NCI-H187 (cell line): ENCODE results near the gene ZNF865.

Source experiments
- DNase-seq, 2 experiments: peaks; one replicate each; lab custom pipeline; 2025; lab: John Stamatoyannopoulos, UW

Gene ZNF865

DNA sequence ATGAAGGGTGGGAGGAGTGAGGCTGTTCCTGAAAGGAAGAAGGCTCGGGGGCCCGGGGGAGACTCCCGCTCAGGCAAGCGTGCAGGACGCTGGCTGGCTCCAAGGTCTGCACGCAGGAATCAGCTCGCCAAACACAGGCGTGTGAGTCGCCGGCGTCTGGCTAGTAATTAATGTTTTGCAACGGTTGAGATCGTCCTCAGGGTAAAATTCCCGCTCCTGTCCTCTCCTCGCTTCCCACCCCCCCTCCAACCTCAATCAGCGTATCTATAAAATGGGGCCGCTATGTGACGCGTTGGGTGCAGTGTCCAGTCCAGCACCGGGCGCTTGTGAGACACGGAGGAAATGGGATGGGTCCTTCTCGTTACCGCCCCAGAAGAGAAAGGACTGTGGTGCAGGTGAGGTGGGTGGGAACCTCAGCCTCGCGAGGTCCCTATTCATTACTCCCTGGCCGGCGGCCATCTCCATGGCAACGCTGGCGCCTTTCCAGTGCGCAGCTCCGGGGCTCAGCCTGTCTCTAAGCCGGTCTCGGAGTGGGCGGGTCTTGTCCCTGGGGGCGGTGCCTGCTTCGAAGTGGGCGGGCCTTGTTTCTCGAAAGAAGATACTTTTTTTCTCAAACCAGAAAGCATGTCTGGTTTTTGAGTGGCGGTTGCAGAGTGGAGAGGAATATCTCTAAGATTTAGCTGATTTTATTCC, 18.3 kb upstream of the ZNF865 start:
- peak; percentile 98 to 99 for DNase-seq

DNA sequence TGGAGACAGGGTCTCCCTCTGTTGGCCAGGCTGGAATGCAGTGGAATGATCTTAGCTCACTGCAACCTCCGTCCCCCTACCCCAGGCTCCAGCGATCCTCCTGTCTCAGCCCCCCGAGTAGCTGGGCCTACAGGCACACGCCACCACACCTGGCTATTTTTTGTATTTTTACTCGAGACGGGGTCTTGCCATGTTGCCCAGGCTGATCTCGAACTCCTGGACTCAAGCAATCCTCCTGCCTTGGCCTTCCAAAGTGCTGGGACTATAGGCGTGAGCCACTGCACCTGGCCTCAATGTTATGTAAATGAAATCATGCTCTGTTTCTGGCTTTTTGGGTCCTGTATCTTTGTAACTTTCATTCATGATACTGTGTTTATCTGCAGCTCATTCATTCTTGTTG, 16.7 kb upstream of the ZNF865 start:
- no peak for DNase-seq

DNA sequence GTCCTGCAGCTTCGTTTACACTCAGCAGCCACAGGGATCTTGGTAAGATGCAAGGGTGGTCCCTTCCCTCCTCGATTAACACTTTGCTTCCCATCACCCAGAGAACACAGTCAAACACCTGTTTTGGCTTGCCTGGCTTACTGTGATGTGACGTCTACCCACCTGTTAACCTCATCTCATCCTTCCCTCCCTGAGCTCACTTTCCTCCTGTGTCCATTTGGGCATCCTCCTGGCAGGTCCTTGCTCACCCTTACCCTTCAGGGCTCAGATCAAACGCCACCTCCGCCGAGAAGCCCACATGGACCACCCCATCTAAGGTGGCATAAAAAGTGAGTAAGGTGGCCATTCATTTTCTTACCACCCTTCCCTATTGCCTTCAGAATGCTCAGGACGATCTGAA, 15.3 kb upstream of the ZNF865 start:
- no peak for DNase-seq

DNA sequence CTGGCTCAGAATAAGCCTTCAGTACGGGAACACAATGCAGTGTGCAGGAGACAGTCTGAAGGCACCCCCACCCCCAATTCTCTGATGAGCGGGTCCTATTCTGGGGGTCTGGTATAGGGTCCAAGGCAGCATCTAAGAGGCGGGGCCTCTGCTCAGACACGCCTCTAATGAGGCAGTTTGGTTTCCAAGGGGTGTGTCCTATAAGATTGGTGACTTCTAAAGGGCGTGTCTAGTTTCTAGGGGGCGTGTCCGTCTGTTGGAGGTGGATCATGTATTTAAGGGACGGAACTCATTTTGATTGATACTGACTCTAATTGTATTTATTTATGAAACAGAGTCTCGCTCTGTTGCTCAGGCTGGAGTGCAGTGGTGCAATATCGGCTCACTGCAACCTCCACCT, 14.8 kb upstream of the ZNF865 start:
- DNase-seq: no peak

DNA sequence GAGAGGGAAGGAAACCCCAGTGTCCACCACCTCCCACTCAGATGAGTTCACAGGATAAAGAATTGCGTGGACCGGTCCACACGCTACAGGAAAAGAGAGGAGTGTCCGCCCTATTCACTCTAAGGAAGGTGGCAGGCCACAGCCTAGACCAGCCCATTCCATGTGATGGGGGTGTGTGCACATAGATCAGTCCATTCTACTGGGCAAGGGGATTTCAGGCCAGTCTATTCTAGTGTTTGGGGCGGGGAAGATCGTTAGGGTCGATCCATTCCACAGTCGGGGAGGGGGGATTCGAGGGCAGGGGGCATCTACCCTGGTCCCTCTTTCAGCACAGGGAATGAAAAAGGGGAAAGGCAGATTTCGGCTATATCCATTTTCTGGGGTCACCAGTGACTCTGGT, 13.9 kb upstream of the ZNF865 start:
- DNase-seq: no peak

DNA sequence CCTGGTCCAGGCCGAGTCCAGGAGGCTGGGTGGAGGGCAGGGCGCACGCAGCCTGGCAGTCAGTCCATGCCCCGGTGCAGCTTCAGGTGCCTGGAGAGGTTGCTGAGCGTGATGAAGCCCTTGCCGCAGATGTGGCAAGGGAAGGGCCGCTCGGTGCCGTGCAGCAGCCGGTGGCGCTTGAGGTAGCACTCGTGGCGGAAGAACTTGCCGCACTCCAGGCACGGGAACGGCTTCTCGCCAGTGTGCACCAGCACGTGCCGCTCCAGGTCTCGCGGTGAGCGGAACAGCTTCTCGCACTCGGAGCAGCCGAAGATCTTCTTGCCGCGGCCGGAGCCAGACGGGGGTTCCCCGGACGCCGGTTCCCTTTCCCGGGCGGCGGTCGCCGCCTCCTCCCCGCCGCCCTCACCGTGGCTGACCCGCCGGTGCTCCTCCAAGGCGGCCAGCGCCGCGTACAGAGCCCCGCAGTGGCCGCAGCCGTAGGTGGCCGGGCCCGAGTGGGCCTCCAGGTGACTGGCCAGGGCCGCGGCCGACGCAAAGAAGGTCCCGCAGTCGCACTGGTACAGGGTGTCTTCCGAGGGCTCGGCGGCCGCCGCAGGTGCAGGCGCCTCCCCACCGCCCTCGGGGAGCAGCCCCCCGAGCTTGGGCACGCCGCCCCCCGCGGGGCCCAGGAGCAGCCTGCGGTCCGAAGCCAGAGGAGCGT, 12.9 kb upstream of the ZNF865 start:
- no peak for DNase-seq

DNA sequence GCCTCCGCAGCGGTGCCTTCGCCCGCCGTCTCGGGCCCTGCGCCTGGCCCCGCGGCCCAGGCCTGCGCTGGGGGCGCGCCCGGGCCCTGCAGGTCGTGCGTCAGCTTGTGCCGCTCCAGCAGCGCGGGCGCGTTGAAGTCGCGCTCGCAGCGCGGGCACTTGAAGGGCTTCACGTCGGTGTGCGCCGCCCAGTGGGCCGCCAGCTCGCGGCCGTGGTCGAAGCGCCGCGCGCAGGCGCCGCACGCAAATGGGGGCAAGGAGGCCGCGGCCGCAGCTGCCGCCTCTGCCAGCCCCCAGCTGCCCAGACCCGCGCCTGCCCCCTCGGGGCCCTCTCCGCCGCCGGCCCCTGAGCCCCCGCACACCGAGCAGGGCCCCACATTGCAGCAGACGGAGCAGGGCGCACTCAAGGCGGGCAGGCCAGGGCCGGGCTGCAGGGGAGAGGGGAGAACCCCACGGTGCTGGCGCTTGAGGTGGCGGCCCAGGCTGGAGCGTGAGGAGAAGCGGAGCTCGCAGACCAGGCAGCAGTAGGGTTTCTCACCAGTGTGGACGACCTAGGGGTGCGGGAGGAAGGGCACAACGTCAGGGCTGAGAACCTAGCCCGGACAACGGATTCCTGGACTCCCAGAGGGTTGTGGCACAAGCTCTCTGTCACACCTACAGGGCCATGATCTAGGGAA, 12.2 kb upstream of the ZNF865 start:
- DNase-seq: no peak

DNA sequence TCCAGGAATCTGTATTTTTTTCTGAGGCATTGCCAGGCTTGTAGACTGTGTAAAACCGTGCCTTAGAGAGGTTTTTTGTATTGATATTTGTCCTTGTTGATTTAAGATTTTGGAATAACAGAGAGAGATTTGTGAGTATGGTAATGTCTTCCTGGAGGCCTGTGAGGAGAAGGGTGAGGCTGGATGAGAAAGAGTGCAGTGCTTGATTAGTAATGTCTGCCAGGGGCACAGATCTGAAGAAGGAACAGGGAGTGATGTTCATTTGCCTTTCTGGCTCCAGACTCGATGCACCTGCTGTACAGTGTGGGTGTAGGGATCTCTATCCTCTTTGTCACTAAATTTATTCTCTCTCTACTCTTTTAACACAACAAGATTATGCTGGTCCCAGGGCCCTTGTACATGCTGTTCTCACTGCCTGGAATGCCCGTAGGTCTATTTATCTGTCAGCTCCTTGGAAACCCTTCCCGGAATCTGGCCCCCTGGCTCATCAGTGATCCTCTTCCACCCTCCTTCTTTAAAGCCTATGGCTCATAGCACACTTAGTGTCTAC, 10.4 kb upstream of the ZNF865 start:
- no peak for DNase-seq

DNA sequence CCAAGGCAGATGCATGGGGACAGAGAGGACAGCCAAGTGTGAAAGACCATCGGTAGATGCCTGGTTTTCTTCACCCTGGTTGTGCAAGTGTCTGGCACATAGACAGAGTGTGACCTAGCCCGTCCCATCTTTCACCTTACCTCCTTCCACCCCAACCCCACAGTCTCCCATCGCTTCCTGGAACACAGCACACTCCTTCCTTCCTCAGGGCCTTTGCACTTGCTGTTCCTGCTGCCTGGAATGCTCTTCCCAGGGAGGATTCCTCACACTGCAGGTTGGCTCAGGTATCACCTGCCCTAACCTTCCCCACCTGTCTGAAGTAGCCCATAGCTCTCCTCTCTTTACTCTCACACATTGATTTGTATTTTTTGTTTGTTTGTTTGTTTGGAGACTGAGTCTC, 9.1 kb upstream of the ZNF865 start:
- no peak for DNase-seq

DNA sequence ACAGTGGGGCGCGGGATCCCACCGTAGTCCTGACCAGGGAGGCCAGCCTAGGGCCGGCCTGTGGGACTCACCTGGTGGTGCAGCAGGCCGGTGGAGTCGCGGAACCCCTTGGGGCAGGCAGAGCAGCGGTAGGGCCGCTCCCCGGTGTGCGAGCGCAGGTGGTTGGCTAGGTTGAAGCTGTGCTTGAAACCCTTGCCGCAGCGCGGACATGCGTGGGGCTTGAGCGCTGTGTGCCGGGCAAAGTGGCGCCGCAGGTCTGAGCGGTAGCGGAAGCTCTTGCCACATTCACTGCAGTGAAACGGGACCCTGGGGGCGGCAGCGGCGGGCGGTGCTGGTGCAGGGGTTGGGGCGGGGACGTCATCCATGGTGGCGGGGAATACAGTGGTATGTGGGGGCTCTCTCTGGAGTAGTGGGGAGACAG, 7.9 kb upstream of the ZNF865 start:
- no peak for DNase-seq

DNA sequence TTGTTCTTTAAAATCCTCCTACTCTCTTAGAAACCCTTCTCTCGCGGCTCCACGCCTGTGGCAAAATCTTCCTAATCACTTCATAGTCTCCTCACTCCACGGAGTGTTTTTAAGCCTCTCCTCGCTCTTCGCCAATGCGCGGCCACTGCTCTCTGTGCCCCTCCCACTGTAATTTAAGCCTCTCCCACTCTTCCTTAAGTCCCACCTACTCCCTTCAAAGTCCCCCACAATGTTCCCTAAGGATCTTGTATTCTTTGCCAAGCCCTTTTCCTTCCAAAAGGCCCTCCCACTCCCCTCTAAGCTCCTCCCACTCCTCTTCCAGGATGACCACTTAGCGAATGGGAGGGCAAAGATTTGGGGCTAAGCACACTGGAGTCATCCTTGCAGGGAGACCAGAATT, 7.4 kb upstream of the ZNF865 start:
- no peak for DNase-seq

DNA sequence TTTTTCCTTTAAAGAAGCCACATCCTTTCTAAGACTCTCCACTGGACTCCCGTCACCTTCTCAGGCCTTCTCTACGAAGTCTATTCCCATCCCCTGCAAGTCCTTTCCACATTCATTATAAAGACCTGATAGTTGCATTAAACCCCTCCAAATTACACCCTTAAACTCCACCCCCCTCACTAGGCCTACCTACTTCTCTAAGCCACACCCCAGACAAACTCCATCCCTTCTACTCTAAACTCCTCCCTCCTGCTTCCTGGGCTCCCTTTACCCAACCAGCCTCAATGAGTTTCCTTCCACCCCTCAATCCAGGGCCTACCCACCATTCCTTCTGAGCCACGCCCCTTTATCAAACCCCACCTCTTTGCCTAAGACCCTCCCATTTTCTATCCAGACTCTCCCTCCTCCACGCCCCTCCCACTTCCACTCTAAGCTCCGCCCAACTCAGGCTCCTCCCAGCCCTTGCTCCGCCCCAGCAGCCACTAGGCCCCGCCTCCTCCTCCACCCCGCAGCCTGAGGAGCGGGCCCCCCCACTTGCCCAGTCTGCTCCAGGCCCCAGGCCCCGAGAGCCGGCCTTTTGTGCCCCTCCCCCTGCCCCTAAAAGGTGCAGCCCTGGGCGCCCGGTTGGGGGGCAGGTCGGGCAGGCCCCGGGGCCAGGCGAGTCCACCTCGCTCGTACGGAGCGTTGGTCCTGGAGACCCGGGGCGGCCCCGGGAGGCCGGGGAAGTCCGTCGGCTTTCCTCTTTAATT, 6.6 kb upstream of the ZNF865 start:
- peak; percentile 88 to 93 for DNase-seq

DNA sequence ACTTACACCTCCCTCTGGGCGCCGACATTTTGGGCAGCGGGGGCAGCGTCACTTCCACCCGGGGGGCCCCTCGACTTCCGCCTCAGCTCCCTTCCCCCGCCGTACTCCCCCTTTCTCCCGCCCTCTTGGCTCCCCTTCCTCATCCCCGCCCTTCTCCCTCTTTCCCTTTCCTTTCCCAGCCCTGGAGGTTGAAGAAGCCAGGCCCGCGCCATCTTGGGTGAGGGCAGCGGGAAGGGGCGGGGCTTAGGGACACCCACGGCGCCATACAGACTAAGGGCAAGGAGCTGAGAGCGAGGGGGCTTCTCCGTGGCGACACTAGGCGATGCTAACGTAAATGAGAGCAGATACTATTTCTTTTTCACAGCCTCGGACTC, 6.0 kb upstream of the ZNF865 start, which contains the start of gene FIZ1:
Gene FIZ1, minus strand, starts transcription at position 50 of the 374 bp plus-strand sequence. CDS start 1,652 bp downstream, outside the sequence.
- DNase-seq: peak; percentile 98 to 99

DNA sequence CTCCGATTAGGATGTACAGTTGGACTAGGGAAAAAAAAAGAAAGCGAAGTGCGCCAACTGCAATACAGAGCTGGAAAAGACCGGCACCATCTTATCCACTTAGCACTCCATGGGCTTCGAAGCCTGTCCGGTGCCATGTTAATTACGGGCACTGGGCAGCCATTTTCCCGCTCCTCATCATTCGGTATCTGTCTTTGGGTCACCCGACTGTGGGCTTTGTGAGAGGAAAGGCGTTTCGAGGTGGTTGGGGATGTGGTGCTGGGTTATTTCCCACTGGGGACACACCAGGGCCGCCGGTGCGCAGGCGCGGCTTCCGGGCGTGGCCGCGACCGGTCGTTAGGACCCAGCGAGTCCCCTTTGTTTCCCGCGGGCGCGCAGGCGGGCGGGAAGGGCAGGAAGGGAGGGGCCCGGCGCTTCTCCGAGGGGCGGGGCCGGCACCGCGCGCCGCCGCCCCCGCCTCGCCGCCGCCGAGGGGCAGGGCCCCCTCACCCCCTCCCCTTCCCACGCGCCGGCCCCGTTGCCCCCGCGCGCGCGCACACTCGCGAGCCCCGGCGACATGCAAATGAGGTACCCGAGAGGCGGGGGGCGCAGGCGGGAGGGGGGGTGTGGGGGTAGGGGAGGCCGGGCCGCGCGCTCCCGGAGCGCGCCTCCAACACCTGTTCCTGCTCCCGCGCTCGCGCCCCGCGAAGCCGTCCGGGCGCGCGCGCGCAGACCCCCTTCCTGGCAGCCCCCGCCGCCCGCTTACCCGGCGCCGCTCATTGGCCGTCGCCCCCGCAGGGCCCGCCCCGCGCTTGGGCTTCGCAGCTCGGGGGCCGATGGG, 5.4 kb upstream of the ZNF865 start, which contains the start of gene ZNF524:
Gene ZNF524, plus strand, starts transcription at position 447 of the 820 bp plus-strand sequence. CDS start 1,825 bp downstream, outside the sequence.
- peak; percentile 95 to 96 for DNase-seq

DNA sequence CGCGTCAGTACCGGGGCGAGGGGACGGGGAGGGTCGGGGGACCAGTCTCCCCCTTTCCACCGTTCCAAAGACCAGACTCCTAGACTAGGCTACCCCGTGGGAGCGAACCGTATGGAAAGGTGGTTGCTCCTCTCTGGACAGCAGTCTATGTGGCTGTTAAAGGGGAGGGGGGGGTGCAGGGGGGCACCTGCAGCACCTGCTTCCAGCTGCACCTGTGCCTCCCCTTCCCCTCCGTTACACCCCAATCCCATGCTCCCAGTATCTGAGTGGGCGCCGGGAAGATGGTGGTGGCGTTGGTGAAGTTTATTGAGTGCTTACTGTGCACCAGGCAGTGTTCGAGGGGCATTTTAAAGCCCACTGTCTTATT, 4.8 kb upstream of the ZNF865 start:
- DNase-seq: no peak

DNA sequence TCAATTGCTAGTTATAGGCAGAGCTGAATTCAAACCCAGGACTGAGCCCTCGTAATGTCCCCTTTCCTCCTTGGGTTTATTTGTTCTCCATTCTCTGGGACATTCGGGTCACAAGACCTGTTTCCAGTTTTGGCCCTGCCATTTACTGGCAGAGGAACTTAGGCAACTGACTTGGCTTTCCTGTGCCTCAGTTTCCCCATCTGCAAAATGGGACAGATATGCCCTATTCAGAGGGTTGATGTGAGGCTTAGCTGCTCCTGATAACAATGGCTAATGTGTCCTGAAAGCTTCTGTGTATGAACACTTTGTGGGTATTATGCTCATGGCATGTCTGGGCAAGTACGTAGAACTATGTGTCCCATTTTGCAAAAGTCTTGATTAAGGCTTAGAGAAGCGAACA, 4.4 kb upstream of the ZNF865 start:
- no peak for DNase-seq

DNA sequence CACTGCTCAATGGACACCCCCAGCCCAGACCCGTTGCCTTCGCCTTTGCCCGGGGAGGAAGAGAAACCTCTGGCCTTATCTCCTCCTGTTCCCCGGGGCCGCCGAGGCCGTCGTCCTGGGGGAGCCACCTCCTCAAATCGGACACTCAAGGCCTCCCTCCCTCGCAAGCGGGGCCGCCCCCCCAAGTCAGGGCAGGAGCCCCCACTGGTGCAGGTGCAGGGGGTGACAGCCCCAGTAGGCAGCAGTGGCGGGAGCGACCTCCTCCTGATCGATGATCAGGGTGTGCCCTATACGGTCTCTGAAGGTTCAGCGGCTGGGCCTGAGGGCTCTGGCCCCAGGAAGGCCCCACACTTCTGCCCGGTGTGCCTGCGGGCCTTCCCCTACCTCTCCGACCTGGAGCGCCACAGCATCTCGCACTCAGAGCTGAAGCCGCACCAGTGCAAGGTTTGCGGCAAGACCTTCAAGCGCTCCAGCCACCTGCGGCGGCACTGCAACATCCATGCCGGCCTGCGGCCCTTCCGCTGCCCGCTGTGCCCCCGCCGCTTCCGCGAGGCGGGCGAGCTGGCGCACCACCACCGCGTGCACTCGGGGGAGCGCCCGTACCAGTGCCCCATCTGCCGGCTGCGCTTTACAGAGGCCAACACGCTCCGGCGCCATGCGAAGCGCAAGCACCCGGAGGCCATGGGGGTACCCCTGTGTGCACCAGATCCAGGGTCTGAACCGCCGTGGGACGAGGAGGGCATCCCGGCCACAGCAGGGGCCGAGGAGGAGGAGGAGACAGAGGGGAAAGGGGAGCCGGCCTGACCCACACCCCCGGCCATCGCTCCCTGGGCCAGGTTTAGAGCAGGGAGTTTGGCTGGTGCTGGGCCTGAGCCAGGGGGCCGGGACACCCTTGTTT, 3.1 kb upstream of the ZNF865 start:
- no peak for DNase-seq

DNA sequence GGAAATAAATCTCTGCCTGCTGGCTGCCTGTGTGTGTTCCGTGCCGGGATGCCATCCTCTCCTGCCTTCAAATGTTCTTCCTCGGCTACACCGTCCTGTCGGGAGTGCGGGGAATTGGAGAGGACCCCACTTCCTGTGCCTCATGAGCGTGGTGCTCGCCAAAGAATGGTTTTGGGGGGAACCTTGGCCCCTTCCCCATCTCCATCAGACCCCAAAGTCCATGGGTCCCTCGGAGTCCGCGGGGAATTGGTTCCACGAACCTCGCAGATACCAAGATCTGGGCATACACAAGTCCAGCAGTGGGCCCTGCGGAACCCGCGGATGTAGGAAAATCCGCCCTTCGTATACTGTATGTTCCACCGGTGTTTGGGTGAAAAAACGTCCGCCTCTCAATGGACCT, 2.3 kb upstream of the ZNF865 start:
- no peak for DNase-seq

DNA sequence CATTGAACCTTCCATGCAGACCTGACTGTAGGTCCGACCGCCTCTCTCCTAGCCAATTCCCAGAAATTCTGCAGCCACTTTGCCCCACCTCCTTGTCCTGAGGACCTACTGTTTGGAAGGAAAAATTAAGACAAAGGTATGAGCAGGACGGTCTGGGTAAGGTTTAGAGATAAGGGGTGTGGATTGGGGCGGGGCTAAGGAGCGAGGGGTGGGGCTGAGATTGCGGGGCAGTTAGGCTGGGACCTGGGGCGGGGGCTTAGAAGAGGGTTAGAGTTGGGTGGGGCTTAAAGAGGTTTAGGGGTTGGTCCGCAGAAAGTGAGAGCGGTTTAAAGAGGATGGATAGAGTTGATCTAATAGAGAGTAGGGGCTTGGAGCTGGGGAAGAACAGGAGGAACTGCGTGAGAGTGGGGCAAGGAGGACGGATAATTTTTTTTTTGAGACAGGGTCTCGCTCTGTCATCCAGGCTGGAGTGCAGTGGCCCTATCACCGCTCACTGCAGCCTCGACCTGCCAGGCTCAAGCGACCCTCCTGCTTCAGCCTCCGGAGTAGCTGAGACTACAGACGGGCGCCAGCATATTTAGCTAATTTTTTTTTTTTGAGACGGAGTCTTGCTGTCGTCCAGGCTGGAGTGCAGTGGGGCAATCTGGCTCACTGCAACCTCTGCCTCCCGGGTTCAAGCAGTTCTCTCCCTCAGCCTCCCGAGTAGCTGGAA, 1.7 kb upstream of the ZNF865 start:
- no peak for DNase-seq
